ENCODE measurements around the gene PGGT1B.

The PGGT1B gene

GRCh38 chr5:115298811-115299210, 36.1 kb upstream of the PGGT1B start:
- H3K27me3 ChIP-seq (ENCODE audit: insufficient read depth, low read depth, severe bottlenecking), result no peaks in the 10 kb centered on the region
- H3K27ac ChIP-seq, result no peak overlapping the region
- no peaks in the 10 kb centered on the region for H3K9me3 ChIP-seq (ENCODE audit: severe bottlenecking)
- DNase-seq, result no peak
- H3K4me3 ChIP-seq (ENCODE audit: low read depth, low read length), result no peak overlapping the region
- no peaks in the 10 kb centered on the region for H3K36me3 ChIP-seq
- no peak for TF ChIP-seq CTCF (IDR thresholded peaks at IDR 0.05; ENCODE audit: low read depth, low read length)

- no peak for TF ChIP-seq CTCF (IDR thresholded peaks at IDR 0.05; ENCODE audit: low read depth, low read length)
- no peak overlapping the region for H3K4me3 ChIP-seq (ENCODE audit: low read depth, low read length)
- DNase-seq, result no peak
- no peaks in the 10 kb centered on the region for H3K36me3 ChIP-seq
- H3K9me3 ChIP-seq (ENCODE audit: severe bottlenecking), result no peaks in the 10 kb centered on the region
- no peak overlapping the region for H3K27ac ChIP-seq
- no peaks in the 10 kb centered on the region for H3K27me3 ChIP-seq (ENCODE audit: insufficient read depth, low read depth, severe bottlenecking)
These were observed 34.4 kb upstream of the PGGT1B start for GRCh38 chr5:115297031-115297430.

- Histone ChIP-seq H3K9me3 (ENCODE audit: severe bottlenecking) (no peaks in the 10 kb centered on the region), H3K4me3 (ENCODE audit: low read depth, low read length) (peak within 1 kb of the TSS; percentile 77), H3K27me3 (ENCODE audit: insufficient read depth, low read depth, severe bottlenecking) (no peaks in the 10 kb centered on the region), H3K36me3 (no peaks in the 10 kb centered on the region), H3K27ac (peak within 1 kb of the TSS; percentile 48)
- TF ChIP-seq CTCF (IDR thresholded peaks at IDR 0.05; ENCODE audit: low read depth, low read length), result 0 out of 2 replicates have a peak, but pooled peaks have one; percentile 5
- DNase-seq, result peak; percentile 85
These were observed 33.7 kb upstream of the PGGT1B start, which contains the start of gene CCDC112 for GRCh38 chr5:115296124-115297022. TSS of gene CCDC112 (minus strand) at chr5:115296654. CDS start at chr5:115296543, 111 bp downstream.

GRCh38 chr5:115295777-115296123, 33.1 kb upstream of the PGGT1B start:
- H3K4me3 ChIP-seq (ENCODE audit: low read depth, low read length), result peak overlapping the region; percentile 77
- H3K27ac ChIP-seq, result peak overlapping the region; percentile 48
- TF ChIP-seq CTCF (IDR thresholded peaks at IDR 0.05; ENCODE audit: low read depth, low read length), result no peak
- H3K9me3 ChIP-seq (ENCODE audit: severe bottlenecking), result no peaks in the 10 kb centered on the region
- DNase-seq, result no peak
- no peaks in the 10 kb centered on the region for H3K36me3 ChIP-seq
- H3K27me3 ChIP-seq (ENCODE audit: insufficient read depth, low read depth, severe bottlenecking), result no peaks in the 10 kb centered on the region

GRCh38 chr5:115291397-115291796, 28.7 kb upstream of the PGGT1B start:
- no peak for TF ChIP-seq CTCF (IDR thresholded peaks at IDR 0.05; ENCODE audit: low read depth, low read length)

More at GRCh38 chr5:115291397-115291796, 28.7 kb upstream of the PGGT1B start:
- H3K4me3 ChIP-seq (ENCODE audit: low read depth, low read length), result no peak overlapping the region
- H3K9me3 ChIP-seq (ENCODE audit: severe bottlenecking), result no peaks in the 10 kb centered on the region
- no peak overlapping the region for H3K27ac ChIP-seq
- H3K36me3 ChIP-seq, result no peaks in the 10 kb centered on the region
- no peaks in the 10 kb centered on the region for H3K27me3 ChIP-seq (ENCODE audit: insufficient read depth, low read depth, severe bottlenecking)
- DNase-seq, result no peak

All from WERI-Rb-1 (cell line).